ENCODE results near the gene AACS.

DNA sequence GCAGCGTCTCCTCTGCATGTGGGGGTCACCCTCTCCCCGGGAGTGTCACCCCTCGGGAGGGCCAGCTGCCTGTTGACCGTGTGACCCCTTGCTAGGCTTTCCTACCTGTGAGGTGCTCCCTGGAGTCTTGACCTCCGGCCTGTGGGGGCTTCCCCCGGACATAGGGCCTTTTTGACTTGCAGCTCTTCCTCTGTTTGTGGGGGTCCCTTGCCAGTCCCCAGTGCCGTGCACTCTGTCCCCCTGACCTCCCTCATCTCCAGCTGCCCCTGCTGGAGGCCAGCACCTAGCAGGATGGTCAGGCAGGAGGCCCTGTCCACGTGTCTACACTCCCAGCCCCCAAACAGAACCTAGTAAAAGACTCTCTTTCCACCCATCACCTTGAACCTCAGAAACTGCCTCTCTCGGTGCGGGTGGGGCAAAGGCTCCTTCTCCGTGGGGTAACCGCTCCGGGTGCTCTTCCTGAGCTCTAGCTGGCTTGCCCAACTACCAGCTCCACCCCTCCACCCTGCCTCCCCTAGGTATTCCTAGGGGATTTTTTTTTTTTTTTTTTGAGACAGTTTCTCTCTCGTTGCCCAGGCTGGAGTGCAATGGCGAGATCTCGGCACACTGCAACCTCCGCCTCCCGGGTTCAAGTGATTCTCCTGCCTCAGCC lies 810 bp downstream of the AACS start:
- TF ChIP-seq, protein P1, sequence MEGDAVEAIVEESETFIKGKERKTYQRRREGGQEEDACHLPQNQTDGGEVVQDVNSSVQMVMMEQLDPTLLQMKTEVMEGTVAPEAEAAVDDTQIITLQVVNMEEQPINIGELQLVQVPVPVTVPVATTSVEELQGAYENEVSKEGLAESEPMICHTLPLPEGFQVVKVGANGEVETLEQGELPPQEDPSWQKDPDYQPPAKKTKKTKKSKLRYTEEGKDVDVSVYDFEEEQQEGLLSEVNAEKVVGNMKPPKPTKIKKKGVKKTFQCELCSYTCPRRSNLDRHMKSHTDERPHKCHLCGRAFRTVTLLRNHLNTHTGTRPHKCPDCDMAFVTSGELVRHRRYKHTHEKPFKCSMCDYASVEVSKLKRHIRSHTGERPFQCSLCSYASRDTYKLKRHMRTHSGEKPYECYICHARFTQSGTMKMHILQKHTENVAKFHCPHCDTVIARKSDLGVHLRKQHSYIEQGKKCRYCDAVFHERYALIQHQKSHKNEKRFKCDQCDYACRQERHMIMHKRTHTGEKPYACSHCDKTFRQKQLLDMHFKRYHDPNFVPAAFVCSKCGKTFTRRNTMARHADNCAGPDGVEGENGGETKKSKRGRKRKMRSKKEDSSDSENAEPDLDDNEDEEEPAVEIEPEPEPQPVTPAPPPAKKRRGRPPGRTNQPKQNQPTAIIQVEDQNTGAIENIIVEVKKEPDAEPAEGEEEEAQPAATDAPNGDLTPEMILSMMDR (IDR thresholded peaks at IDR 0.05; ENCODE audit: low read depth, low read length, missing input control) = no peak
- no peak for TF ChIP-seq SP1 (IDR thresholded peaks at IDR 0.05)
- TF ChIP-seq EGR1 (IDR thresholded peaks at IDR 0.05; ENCODE audit: low read depth in 2 of 2) = no peak
- TF ChIP-seq JUND (IDR thresholded peaks at IDR 0.05) = no peak
- TF ChIP-seq, protein P2, sequence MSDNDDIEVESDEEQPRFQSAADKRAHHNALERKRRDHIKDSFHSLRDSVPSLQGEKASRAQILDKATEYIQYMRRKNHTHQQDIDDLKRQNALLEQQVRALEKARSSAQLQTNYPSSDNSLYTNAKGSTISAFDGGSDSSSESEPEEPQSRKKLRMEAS (IDR thresholded peaks at IDR 0.05) = no peak
- TF ChIP-seq, protein P3, sequence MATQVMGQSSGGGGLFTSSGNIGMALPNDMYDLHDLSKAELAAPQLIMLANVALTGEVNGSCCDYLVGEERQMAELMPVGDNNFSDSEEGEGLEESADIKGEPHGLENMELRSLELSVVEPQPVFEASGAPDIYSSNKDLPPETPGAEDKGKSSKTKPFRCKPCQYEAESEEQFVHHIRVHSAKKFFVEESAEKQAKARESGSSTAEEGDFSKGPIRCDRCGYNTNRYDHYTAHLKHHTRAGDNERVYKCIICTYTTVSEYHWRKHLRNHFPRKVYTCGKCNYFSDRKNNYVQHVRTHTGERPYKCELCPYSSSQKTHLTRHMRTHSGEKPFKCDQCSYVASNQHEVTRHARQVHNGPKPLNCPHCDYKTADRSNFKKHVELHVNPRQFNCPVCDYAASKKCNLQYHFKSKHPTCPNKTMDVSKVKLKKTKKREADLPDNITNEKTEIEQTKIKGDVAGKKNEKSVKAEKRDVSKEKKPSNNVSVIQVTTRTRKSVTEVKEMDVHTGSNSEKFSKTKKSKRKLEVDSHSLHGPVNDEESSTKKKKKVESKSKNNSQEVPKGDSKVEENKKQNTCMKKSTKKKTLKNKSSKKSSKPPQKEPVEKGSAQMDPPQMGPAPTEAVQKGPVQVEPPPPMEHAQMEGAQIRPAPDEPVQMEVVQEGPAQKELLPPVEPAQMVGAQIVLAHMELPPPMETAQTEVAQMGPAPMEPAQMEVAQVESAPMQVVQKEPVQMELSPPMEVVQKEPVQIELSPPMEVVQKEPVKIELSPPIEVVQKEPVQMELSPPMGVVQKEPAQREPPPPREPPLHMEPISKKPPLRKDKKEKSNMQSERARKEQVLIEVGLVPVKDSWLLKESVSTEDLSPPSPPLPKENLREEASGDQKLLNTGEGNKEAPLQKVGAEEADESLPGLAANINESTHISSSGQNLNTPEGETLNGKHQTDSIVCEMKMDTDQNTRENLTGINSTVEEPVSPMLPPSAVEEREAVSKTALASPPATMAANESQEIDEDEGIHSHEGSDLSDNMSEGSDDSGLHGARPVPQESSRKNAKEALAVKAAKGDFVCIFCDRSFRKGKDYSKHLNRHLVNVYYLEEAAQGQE (IDR thresholded peaks at IDR 0.05) = no peak
- TF ChIP-seq ATF3 (IDR thresholded peaks at IDR 0.05) = no peak
- TF ChIP-seq YY1 (IDR thresholded peaks at IDR 0.05) = no peak
- no peak for TF ChIP-seq RXRA (IDR thresholded peaks at IDR 0.05)
- TF ChIP-seq GABPA (IDR thresholded peaks at IDR 0.05 in 1 of 2, conservative IDR thresholded peaks at IDR 0.05 in 1 of 2) = no peak
- TF ChIP-seq TAF1 (conservative IDR thresholded peaks at IDR 0.05) = no peak
- TF ChIP-seq RAD21 (IDR thresholded peaks at IDR 0.05) = no peak
- TF ChIP-seq ZBTB33 (IDR thresholded peaks at IDR 0.05) = no peak
